ENCODE measurements around the gene TM9SF2.

Gene TM9SF2

DNA sequence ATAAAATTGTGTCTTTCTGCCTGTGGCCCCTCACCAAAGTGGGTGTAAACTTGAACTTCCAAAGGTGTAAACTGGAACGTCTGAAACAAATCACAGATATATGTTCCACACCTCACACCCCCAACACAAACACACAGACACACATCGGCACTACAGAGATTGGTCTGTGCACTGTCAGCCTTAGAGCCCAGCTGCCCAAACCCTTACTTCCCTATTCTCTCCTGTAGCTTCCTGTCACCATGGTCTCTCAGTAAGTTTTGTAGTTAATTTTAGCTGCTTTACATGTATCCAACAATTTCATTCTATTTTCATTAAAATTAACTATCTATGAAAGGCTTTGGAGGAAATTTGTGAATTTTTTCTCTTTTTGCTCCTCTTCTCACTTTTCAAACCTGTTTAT is 5.4 kb downstream of the TM9SF2 start:
- DNase-seq (ENCODE audit: extremely low read depth, insufficient read length), result peak; percentile 48
- Histone ChIP-seq H3K27me3 (replicated peaks; ENCODE audit: control insufficient read depth, insufficient read depth, low read length) (no peaks in the 10 kb centered on the region), H3K36me3 (ENCODE audit: control insufficient read depth, insufficient read depth, low read length) (peaks cover 7% of the 10 kb centered on the region), H3K4me3 (replicated peaks; ENCODE audit: low read depth, low read length) (peak overlapping the region; percentile 12; the same call in 1 of the 2 replicates)
- TF ChIP-seq, protein P1, sequence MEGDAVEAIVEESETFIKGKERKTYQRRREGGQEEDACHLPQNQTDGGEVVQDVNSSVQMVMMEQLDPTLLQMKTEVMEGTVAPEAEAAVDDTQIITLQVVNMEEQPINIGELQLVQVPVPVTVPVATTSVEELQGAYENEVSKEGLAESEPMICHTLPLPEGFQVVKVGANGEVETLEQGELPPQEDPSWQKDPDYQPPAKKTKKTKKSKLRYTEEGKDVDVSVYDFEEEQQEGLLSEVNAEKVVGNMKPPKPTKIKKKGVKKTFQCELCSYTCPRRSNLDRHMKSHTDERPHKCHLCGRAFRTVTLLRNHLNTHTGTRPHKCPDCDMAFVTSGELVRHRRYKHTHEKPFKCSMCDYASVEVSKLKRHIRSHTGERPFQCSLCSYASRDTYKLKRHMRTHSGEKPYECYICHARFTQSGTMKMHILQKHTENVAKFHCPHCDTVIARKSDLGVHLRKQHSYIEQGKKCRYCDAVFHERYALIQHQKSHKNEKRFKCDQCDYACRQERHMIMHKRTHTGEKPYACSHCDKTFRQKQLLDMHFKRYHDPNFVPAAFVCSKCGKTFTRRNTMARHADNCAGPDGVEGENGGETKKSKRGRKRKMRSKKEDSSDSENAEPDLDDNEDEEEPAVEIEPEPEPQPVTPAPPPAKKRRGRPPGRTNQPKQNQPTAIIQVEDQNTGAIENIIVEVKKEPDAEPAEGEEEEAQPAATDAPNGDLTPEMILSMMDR (IDR thresholded peaks at IDR 0.05; ENCODE audit: insufficient read depth, low read length, poor library complexity, severe bottlenecking), result no peak

DNA sequence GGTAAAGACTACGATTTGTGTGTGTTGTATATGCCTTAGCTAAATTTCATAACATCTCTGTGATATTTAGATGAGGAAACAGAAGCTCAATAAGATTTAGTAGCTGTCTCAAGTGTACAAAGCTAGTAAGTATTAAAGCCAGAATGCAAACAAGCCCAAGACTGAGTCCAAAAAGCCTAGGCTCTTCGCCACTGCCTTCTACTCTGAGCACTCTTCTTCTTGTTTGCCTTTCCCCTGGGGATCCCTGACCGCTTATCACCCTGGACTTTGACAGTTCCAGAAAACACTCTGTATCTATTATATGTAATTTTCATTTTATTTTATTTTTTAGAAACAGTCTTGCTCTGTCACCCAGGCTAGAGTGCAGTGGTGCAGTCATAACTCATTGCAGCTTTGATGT is 5.8 kb downstream of the TM9SF2 start:
- Histone ChIP-seq H3K36me3 (ENCODE audit: control insufficient read depth, insufficient read depth, low read length) (peaks cover 7% of the 10 kb centered on the region), H3K4me3 (replicated peaks; ENCODE audit: low read depth, low read length) (no peak overlapping the region), H3K27me3 (replicated peaks; ENCODE audit: control insufficient read depth, insufficient read depth, low read length) (no peaks in the 10 kb centered on the region)
- no peak for DNase-seq (ENCODE audit: extremely low read depth, insufficient read length)
- TF ChIP-seq, protein P1 (IDR thresholded peaks at IDR 0.05; ENCODE audit: insufficient read depth, low read length, poor library complexity, severe bottlenecking), result no peak

DNA sequence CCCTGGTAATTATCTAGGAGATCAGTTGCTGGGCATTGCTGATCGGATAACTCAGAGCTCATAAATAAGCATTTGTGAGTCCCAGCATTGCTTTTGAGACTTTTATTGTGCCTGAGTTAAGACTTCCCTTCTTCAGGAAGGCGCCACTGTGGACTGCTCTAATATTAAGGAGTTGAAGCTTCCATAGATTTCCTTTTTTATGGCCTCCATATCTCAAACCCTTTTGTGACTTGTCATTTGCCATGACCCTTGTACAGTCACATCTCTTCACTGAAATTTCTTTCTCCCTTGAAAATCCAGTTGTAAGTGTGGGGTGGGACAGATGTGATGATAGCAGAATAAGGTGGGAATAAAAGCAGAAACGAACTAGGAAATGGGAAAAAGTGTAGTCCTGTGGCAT is 6.3 kb downstream of the TM9SF2 start:
- DNase-seq (ENCODE audit: extremely low read depth, insufficient read length), result no peak
- no peaks in the 10 kb centered on the region for H3K27me3 ChIP-seq (replicated peaks; ENCODE audit: control insufficient read depth, insufficient read depth, low read length)
- H3K36me3 ChIP-seq (ENCODE audit: control insufficient read depth, insufficient read depth, low read length), result peaks cover 7% of the 10 kb centered on the region
- no peak overlapping the region for H3K4me3 ChIP-seq (replicated peaks; ENCODE audit: low read depth, low read length)
- TF ChIP-seq, protein P1 (IDR thresholded peaks at IDR 0.05; ENCODE audit: insufficient read depth, low read length, poor library complexity, severe bottlenecking), result no peak

DNA sequence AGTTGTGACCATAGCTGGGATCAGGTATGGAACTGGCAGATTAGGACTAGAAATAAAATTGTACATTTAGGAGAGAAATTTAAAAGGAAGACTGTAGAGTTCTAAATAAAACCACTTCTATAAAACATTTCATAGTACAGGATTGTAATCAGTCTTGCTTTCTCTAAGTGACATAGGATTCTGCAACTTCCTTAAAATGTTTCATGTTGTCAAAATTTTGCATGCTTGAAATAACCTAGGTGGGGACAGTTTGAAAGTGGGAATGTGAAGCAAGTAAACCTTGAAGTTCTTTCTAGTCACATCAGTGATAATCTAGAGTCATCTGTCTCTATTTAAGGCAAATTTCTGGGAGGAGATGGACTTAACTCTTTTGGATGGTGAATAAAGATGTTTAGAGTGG is 6.7 kb downstream of the TM9SF2 start:
- no peak for DNase-seq (ENCODE audit: extremely low read depth, insufficient read length)
- Histone ChIP-seq H3K36me3 (ENCODE audit: control insufficient read depth, insufficient read depth, low read length) (peaks cover 7% of the 10 kb centered on the region), H3K27me3 (replicated peaks; ENCODE audit: control insufficient read depth, insufficient read depth, low read length) (no peaks in the 10 kb centered on the region), H3K4me3 (replicated peaks; ENCODE audit: low read depth, low read length) (no peak overlapping the region)
- TF ChIP-seq, protein P1 (IDR thresholded peaks at IDR 0.05; ENCODE audit: insufficient read depth, low read length, poor library complexity, severe bottlenecking), result no peak

DNA sequence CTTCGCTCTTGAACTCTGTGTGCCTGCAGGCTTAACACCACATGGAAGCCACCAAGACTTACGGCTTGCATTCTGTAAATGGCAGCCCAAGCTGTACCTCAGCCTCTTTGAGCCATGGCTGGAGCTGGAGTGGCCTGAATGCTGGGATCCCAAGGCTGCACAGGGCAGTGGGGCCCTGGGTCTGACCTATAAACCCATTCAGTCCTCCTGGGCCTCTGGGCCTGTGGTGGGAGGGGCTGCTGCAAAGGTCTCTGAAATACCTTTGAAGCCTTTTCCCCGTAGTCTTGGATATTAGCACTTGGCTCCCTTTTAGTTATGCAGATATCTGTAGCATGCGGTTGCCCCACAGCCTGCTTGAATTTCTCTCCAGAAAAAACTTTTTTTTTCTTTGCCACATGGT is 8.2 kb downstream of the TM9SF2 start:
- Histone ChIP-seq H3K36me3 (ENCODE audit: control insufficient read depth, insufficient read depth, low read length) (peaks cover 7% of the 10 kb centered on the region), H3K4me3 (replicated peaks; ENCODE audit: low read depth, low read length) (no peak overlapping the region), H3K27me3 (replicated peaks; ENCODE audit: control insufficient read depth, insufficient read depth, low read length) (no peaks in the 10 kb centered on the region)
- DNase-seq (ENCODE audit: extremely low read depth, insufficient read length), result no peak
- TF ChIP-seq, protein P1 (IDR thresholded peaks at IDR 0.05; ENCODE audit: insufficient read depth, low read length, poor library complexity, severe bottlenecking), result no peak

DNA sequence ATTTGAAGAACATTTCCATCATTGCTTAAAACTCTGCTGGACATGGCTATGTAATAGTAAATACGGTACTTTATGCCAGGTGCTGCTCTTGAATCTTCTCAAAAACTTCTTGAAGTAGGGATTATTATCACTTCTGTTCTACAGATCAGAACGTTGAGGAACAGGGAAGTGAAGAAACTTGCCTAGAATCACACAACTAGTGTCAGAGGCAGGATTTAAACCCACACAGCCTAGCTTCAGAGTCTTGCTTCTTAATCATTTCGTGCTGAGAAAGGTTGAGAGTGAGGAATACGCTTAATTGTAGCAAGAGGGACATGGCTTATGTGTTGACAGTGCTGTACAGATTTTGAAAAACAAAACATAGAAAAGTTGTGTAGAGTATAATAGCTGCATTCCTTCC is 13.5 kb downstream of the TM9SF2 start:
- DNase-seq (ENCODE audit: extremely low read depth, insufficient read length), result no peak
- Histone ChIP-seq H3K36me3 (ENCODE audit: control insufficient read depth, insufficient read depth, low read length) (no peaks in the 10 kb centered on the region), H3K4me3 (replicated peaks; ENCODE audit: low read depth, low read length) (no peak overlapping the region), H3K27me3 (replicated peaks; ENCODE audit: control insufficient read depth, insufficient read depth, low read length) (no peaks in the 10 kb centered on the region)
- TF ChIP-seq, protein P1 (IDR thresholded peaks at IDR 0.05; ENCODE audit: insufficient read depth, low read length, poor library complexity, severe bottlenecking), result no peak
